H1 (cell line): ENCODE results near the gene ARID4B. TPM values are rescaled to one million over a fixed set of nuclear protein-coding genes. Genes with fewer than 3 reads are reported as not detected.

Source experiments
- CTCF ChIP-seq, 3 experiments: IDR thresholded peaks; 1 replicate in 2 of 3; 2 replicates in 1 of 3; pipeline versions ENCODE4 v1.5.1 to v1.6.1; 2011; ENCODE audit warnings: low read length in 3 of 3, mild to moderate bottlenecking in 3 of 3, inconsistent platforms in 2 of 3, low read depth in 1 of 3, moderate library complexity in 1 of 3; ENCODE audit not compliant: insufficient read depth in 1 of 3; ENCODE audit errors: control extremely low read depth in 1 of 3
- KDM4A ChIP-seq: IDR thresholded peaks from one replicate; pipeline ENCODE4 v1.7.1; 2012; ENCODE audit warnings: low read depth, mild to moderate bottlenecking, moderate library complexity, low read length, inconsistent platforms; ENCODE audit not compliant: severe bottlenecking
- POU5F1 ChIP-seq: IDR thresholded peaks from 2 replicates; pipeline ENCODE4 v1.6.1; 2011; ENCODE audit warnings: low read depth, mild to moderate bottlenecking, low read length, moderate library complexity
- SP1 ChIP-seq: IDR thresholded peaks from 2 replicates; pipeline ENCODE4 v1.6.1; 2011; ENCODE audit warnings: low read depth, low read length
- polyA plus RNA-seq, 7 experiments: library from polyadenylated mRNA; depleted of rRNA in 3 of 7; stranded (reverse) in 5 of 7; unstranded in 2 of 7; fragments of >200 nt in 5 of 7; fragments of 200-250 nt in 2 of 7; gene quantifications; 1 replicate in 5 of 7; 2 replicates in 1 of 7; 4 replicates in 1 of 7; pipeline versions ENCODE4 v1.2.1 to v1.2.3, GENCODE V29; 2011 to 2013; ENCODE audit warnings: missing spikeins in 2 of 7, mixed read lengths in 2 of 7
- total RNA-seq: library from RNA; stranded (reverse); fragmentation: NEBNext Ultra II Directional; extraction: Animal tissue kit (Norgen Biotek cat#: 25700); gene quantifications from 2 replicates; pipeline ENCODE4 v1.2.1, GENCODE V29; 2021

The ARID4B gene
- total and polyA plus RNA-seq, 2 of the 8 experiments (the other 6 are each of a cell fraction or from before 2014, with no cell fraction given): 5.1 to 28.8 TPM

- no peak for TF ChIP-seq KDM4A
- TF ChIP-seq SP1: no peak
- TF ChIP-seq CTCF (IDR thresholded peaks at IDR 0.05; ENCODE audit: control extremely low read depth in 1 of 3, insufficient read depth in 1 of 3, low read depth in 1 of 3, low read length in 3 of 3): no peak
- TF ChIP-seq POU5F1: no peak
Measured at GRCh38 chr1:235277709-235278108, 50.3 kb downstream of the ARID4B start (continued).
